A204.1 (cell line): ENCODE measurements around the gene GRAMD4.
"Not testable (repeated sequence)": the region's sequence is repeated elsewhere in the genome, so short reads cannot be mapped to it uniquely, and the experiment has no call there.

ENCODE experiments used
- FAIRE-seq: peaks from 2 replicates; lab custom pipeline; 2012; peaks lifted over from hg19 to GRCh38; lab: Jason Lieb, UNC

Gene GRAMD4

GRCh38 chr22:46638601-46639431 lies 18.6 kb downstream of the GRAMD4 start:
- no peak for FAIRE-seq

- FAIRE-seq: no peak
Observed at GRCh38 chr22:46639843-46640242, 19.7 kb downstream of the GRAMD4 start.

- no peak for FAIRE-seq
Observed at GRCh38 chr22:46640293-46641055, 20.3 kb downstream of the GRAMD4 start.

- no peak for FAIRE-seq
Observed at GRCh38 chr22:46641811-46642266, 21.7 kb downstream of the GRAMD4 start.

- not testable (repeated sequence) for FAIRE-seq
Observed at GRCh38 chr22:46642840-46643480, 22.8 kb downstream of the GRAMD4 start.

GRCh38 chr22:46646531-46647215 lies 26.5 kb downstream of the GRAMD4 start:
- no peak for FAIRE-seq

GRCh38 chr22:46648225-46648820 lies 28.1 kb downstream of the GRAMD4 start:
- not testable (repeated sequence) for FAIRE-seq

GRCh38 chr22:46649141-46650077 lies 29.2 kb downstream of the GRAMD4 start:
- no peak for FAIRE-seq

GRCh38 chr22:46650078-46650810 lies 30.1 kb downstream of the GRAMD4 start:
- no peak for FAIRE-seq

GRCh38 chr22:46651316-46651715 lies 31.1 kb downstream of the GRAMD4 start:
- no peak for FAIRE-seq

GRCh38 chr22:46652081-46652846 lies 32.1 kb downstream of the GRAMD4 start:
- FAIRE-seq: no peak

- FAIRE-seq: no peak
Observed at GRCh38 chr22:46652847-46653331, 32.7 kb downstream of the GRAMD4 start.

- FAIRE-seq: no peak
Observed at GRCh38 chr22:46653596-46653995, 33.4 kb downstream of the GRAMD4 start.

GRCh38 chr22:46654426-46654825 lies 34.2 kb downstream of the GRAMD4 start:
- FAIRE-seq: no peak

- FAIRE-seq: no peak
Observed at GRCh38 chr22:46654927-46655595, 34.9 kb downstream of the GRAMD4 start.

GRCh38 chr22:46655861-46656608 lies 35.8 kb downstream of the GRAMD4 start:
- no peak for FAIRE-seq

- no peak for FAIRE-seq
Observed at GRCh38 chr22:46656856-46657654, 36.9 kb downstream of the GRAMD4 start.
